Hepatocyte (in vitro differentiated cells): Measurements from ENCODE around the gene ITGB4. TPM values are rescaled to one million over a fixed set of nuclear protein-coding genes. Genes with fewer than 3 reads are reported as not detected.

ENCODE experiments used
- DNase-seq: peaks from one replicate; pipeline ENCODE4 v3.0.0-alpha.2; 2016; ENCODE audit warnings: low spot score
- H2AFZ ChIP-seq: fragments of 200-600 bp; sonication (generic); 2 replicates; pipeline ENCODE4 v1.6.0; 2016; ENCODE audit warnings: antibody characterized with exemption, mild to moderate bottlenecking
- H3K27ac ChIP-seq: fragments of 200-600 bp; sonication (generic); 2 replicates; pipeline ENCODE4 v1.5.1; 2016; ENCODE audit warnings: mild to moderate bottlenecking
- H3K27me3 ChIP-seq: fragments of 200-600 bp; sonication (generic); 2 replicates; pipeline ENCODE4 v1.6.1; 2016
- H3K36me3 ChIP-seq: fragments of 200-600 bp; sonication (generic); replicated peaks from 2 replicates; pipeline ENCODE4 v1.5.1; 2016; ENCODE audit warnings: low read depth; ENCODE audit not compliant: insufficient read depth
- H3K4me1 ChIP-seq: fragments of 200-600 bp; sonication (generic); 2 replicates; pipeline ENCODE4 v1.5.1; 2016; ENCODE audit warnings: mild to moderate bottlenecking, moderate library complexity; ENCODE audit not compliant: insufficient read depth
- H3K4me2 ChIP-seq: fragments of 200-600 bp; sonication (generic); 2 replicates; pipeline ENCODE4 v1.6.0; 2016
- H3K4me3 ChIP-seq: fragments of 200-600 bp; sonication (generic); 2 replicates; pipeline ENCODE4 v1.5.1; 2016; ENCODE audit warnings: mild to moderate bottlenecking
- H3K79me2 ChIP-seq: fragments of 200-600 bp; sonication (generic); 2 replicates; pipeline ENCODE4 v1.6.0; 2017; ENCODE audit warnings: mild to moderate bottlenecking
- H3K9me2 ChIP-seq: fragments of 200-600 bp; sonication (generic); replicated peaks from 2 replicates; pipeline ENCODE4 v1.6.0; 2017; ENCODE audit warnings: mild to moderate bottlenecking; ENCODE audit not compliant: insufficient read depth
- H3K9me3 ChIP-seq: fragments of 200-600 bp; sonication (generic); 2 replicates; pipeline ENCODE4 v1.5.1; 2016; ENCODE audit warnings: low read depth, mild to moderate bottlenecking
- H4K20me1 ChIP-seq: fragments of 200-600 bp; sonication (generic); 2 replicates; pipeline ENCODE4 v1.6.0; 2016; ENCODE audit warnings: mild to moderate bottlenecking; ENCODE audit not compliant: insufficient read depth, poor library complexity, severe bottlenecking
- CTCF ChIP-seq: fragments of 200-600 bp; sonication (generic); IDR thresholded peaks from 2 replicates; pipeline ENCODE4 v1.5.1; 2016; ENCODE audit warnings: antibody characterized with exemption, mild to moderate bottlenecking; ENCODE audit not compliant: poor library complexity
- EZH2 ChIP-seq: fragments of 200-600 bp; sonication (generic); IDR thresholded peaks from 2 replicates; pipeline ENCODE4 v1.6.1; 2016; ENCODE audit warnings: antibody characterized with exemption, mild to moderate bottlenecking, borderline replicate concordance
- EZH2phosphoT487 ChIP-seq: fragments of 200-600 bp; sonication (generic); IDR thresholded peaks from one replicate; pipeline ENCODE4 v1.6.1; 2018; ENCODE audit warnings: antibody characterized with exemption, mild to moderate bottlenecking, low read depth, moderate library complexity; ENCODE audit not compliant: unreplicated experiment, severe bottlenecking
- WGBS: methylation state at CpG from one replicate; pipeline ENCODE4 v1.1.6; 2016; ENCODE audit warnings: low lambda C conversion rate; ENCODE audit errors: missing lambda C conversion rate; 5-methylcytosine and 5-hydroxymethylcytosine counted together
- microRNA-seq: library from miRNA; unstranded; fragments of <30 nt; microRNA quantifications from one replicate; pipeline ENCODE4, GENCODE V29; 2017
- polyA plus RNA-seq: library from polyadenylated mRNA; unstranded; fragments of >200 nt; fragmentation: Nextera tagmentation; extraction: Ambion mirVana; gene quantifications from 2 replicates; pipeline ENCODE4 v1.2.1, GENCODE V29; 2016
- total RNA-seq: library from RNA; depleted of rRNA; stranded (reverse); fragments of >200 nt; gene quantifications from 2 replicates; pipeline ENCODE4 v1.2.3, GENCODE V29; 2014

Gene ITGB4
- total and polyA plus RNA-seq, 2 experiments from 2014 or later = 15.7 to 23.5 TPM

DNA sequence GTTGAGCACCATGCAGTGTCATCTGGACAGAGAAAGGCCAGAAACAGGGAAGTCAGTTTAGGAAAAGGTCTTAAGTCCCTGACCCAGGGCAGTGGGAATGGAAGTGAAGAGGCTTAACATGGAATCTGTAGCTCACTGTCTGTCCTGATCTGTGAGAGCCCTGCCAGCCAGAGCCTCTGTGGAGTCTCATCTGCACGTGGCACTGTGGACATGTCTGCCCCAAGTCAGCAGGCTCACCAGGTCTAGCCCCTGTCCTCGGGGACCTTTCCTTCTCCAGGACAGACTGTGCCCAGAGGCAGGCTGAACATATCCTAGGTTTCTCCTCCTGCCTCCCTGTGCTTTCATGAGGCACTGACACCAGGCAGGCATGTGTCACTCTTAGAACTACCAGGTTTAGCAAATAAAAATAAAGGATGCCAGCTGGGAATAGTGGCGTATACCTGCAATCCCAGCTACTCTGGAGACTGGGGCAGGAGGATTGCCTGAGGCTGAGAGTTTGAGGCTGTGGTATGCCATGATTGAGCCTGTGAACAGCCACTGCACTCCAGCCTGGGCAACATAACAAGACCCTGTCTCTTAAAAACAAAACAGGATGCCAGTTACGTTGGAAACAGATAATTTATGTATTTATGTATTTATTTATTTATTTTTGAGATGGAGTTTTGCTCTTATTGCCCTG, 85.7 kb downstream of the ITGB4 start:
- Histone ChIP-seq H3K4me1 (no peaks in the 10 kb centered on the region), H4K20me1 (peaks cover 6% of the 10 kb centered on the region), H3K4me3 (no peak overlapping the region), H3K27me3 (no peaks in the 10 kb centered on the region), H3K36me3 (no peaks in the 10 kb centered on the region), H3K27ac (no peak overlapping the region), H3K9me2 (no peaks in the 10 kb centered on the region), H2AFZ (no peak overlapping the region), H3K79me2 (peaks cover 53% of the 10 kb centered on the region), H3K9me3 (no peaks in the 10 kb centered on the region), H3K4me2 (no peak overlapping the region)
- WGBS = 87% methylated on average over 4 of the region's 4 CpGs
- no peak for DNase-seq
- TF ChIP-seq EZH2phosphoT487 = no peak
- TF ChIP-seq CTCF = no peak
- no peak for TF ChIP-seq EZH2

Small RNA genes within 50 kb of the gene (microRNA-seq; reads per million reads assigned to microRNA genes)
- gene MIR4738 = not detected

Other genes starting within 250 kb of the ITGB4 start
- 5.3 and 9.8 TPM in 2 replicates for gene CASKIN2, start 205.9 kb upstream of the ITGB4 start, total RNA-seq
- 14.5 and 16.2 TPM in 2 replicates for gene CASKIN2, start 205.9 kb upstream of the ITGB4 start, polyA plus RNA-seq
- 30.4 and 42.5 TPM in 2 replicates for gene TSEN54, start 204.9 kb upstream of the ITGB4 start, total RNA-seq
- 46.3 and 52.3 TPM in 2 replicates for gene TSEN54, start 204.9 kb upstream of the ITGB4 start, polyA plus RNA-seq
- 60.9 and 81.8 TPM in 2 replicates for gene LLGL2, start 195.8 kb upstream of the ITGB4 start, total RNA-seq
- gene LLGL2, start 195.8 kb upstream of the ITGB4 start, polyA plus RNA-seq = 154 and 194 TPM in 2 replicates
- 99.8 and 153 TPM in 2 replicates for gene MYO15B, start 133.7 kb upstream of the ITGB4 start, total RNA-seq
- gene MYO15B, start 133.7 kb upstream of the ITGB4 start, polyA plus RNA-seq = 124 and 132 TPM in 2 replicates
- gene SMIM5, start 88.0 kb upstream of the ITGB4 start, total RNA-seq = 4.1 and 4.5 TPM in 2 replicates
- gene SMIM5, start 88.0 kb upstream of the ITGB4 start, polyA plus RNA-seq = 6.8 and 7.7 TPM in 2 replicates
- 11.8 and 23.1 TPM in 2 replicates for gene RECQL5, start 54.3 kb upstream of the ITGB4 start, total RNA-seq
- gene RECQL5, start 54.3 kb upstream of the ITGB4 start, polyA plus RNA-seq = 44.4 and 79.6 TPM in 2 replicates
- gene SAP30BP, start 54.1 kb upstream of the ITGB4 start, total RNA-seq = 59.3 and 67.5 TPM in 2 replicates
- gene SAP30BP, start 54.1 kb upstream of the ITGB4 start, polyA plus RNA-seq = 89.9 and 110 TPM in 2 replicates
- 63.7 and 76.4 TPM in 2 replicates for gene GALK1, start 43.7 kb downstream of the ITGB4 start, total RNA-seq
- gene GALK1, start 43.7 kb downstream of the ITGB4 start, polyA plus RNA-seq = 139 and 161 TPM in 2 replicates
- gene UNK, start 63.3 kb downstream of the ITGB4 start, total RNA-seq = 26.7 and 30.9 TPM in 2 replicates
- 22.3 and 28.2 TPM in 2 replicates for gene UNK, start 63.3 kb downstream of the ITGB4 start, polyA plus RNA-seq
- gene UNC13D, start 122.9 kb downstream of the ITGB4 start, total RNA-seq = 2.2 and 4.3 TPM in 2 replicates
- gene UNC13D, start 122.9 kb downstream of the ITGB4 start, polyA plus RNA-seq = 8.8 and 10.1 TPM in 2 replicates
- gene WBP2, start 133.9 kb downstream of the ITGB4 start, total RNA-seq = 22.8 and 29.0 TPM in 2 replicates
- gene WBP2, start 133.9 kb downstream of the ITGB4 start, polyA plus RNA-seq = 129 and 143 TPM in 2 replicates
- gene TRIM47, start 157.1 kb downstream of the ITGB4 start, total RNA-seq = 13.0 and 15.5 TPM in 2 replicates
- 36.9 and 42.9 TPM in 2 replicates for gene TRIM47, start 157.1 kb downstream of the ITGB4 start, polyA plus RNA-seq
- gene TRIM65, start 175.5 kb downstream of the ITGB4 start, total RNA-seq = 10.9 and 12.5 TPM in 2 replicates
- gene TRIM65, start 175.5 kb downstream of the ITGB4 start, polyA plus RNA-seq = 10.7 and 16.8 TPM in 2 replicates
- gene MRPL38, start 183.4 kb downstream of the ITGB4 start, total RNA-seq = 40.4 and 50.2 TPM in 2 replicates
- gene MRPL38, start 183.4 kb downstream of the ITGB4 start, polyA plus RNA-seq = 124 and 134 TPM in 2 replicates
- gene FBF1, start 219.6 kb downstream of the ITGB4 start, total RNA-seq = 3.0 and 6.1 TPM in 2 replicates
- 9.7 and 11.0 TPM in 2 replicates for gene FBF1, start 219.6 kb downstream of the ITGB4 start, polyA plus RNA-seq